Measurements from ENCODE around the gene FILIP1. TPM values are rescaled to one million over a fixed set of nuclear protein-coding genes. Genes with fewer than 3 reads are reported as not detected.

FILIP1 gene
- polyA plus RNA-seq, 3 donors: not detected

DNA sequence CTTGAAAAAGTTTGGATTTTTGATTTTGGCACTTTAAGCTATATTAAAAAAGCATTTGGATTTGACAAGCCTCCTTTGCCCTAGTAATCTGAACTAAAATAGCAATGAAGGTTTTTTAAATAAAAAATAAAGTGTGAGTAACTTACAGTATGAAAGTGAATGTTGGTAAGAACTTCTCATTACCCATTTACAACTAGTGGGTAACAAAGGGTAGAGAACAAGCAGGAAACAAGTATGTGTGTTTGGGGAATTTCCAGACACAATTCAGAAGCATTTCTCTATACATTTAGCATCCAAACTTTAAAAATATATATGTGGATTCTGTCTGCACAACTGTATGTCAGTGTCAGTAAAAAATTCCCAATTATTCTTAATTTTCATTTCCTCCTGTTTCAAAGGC lies 211.9 kb downstream of the FILIP1 start:
- Mint-ChIP-seq H3K27me3 (ENCODE audit: low read depth in 3 of 3) (no peaks in the 10 kb centered on the region), H3K36me3 (peaks cover 2 to 6% of the 10 kb centered on the region in 2 donors), H3K27ac (peak overlapping the region in 1 of 7 donors; percentile 57), H3K4me1 (peaks cover 53% of the 10 kb centered on the region), H3K4me3 (peak overlapping the region; percentile 37 to 51), H3K9me3 (no peaks in the 10 kb centered on the region)
- peak overlapping the region; percentile 19 for H3K4me2 ChIP-seq (replicated peaks; ENCODE audit: extremely low read depth, low read length, poor library complexity, severe bottlenecking)
- H3K36me3 ChIP-seq (replicated peaks in 1 of 2; ENCODE audit: control insufficient read depth in 1 of 2, insufficient read depth in 2 of 2, low read length in 2 of 2): no peaks in the 10 kb centered on the region
- peaks cover 46% of the 10 kb centered on the region for H4K20me1 ChIP-seq (ENCODE audit: insufficient read depth, low read length)
- intact Hi-C loops (cut with micrococcal nuclease): loop anchor here (5.0 to 10.0 kb wide), 3 partner anchors 34 to 323 kb away; partner anchors contain the start of gene SENP6 (in 2 of the 2)
- peaks cover 29 to 58% of the 10 kb centered on the region in 2 donors for H3K4me1 ChIP-seq (ENCODE audit: control insufficient read depth in 1 of 2, insufficient read depth in 2 of 2, low read length in 2 of 2)
- H3K9me3 ChIP-seq (replicated peaks in 1 of 2; ENCODE audit: control insufficient read depth in 1 of 2, insufficient read depth in 1 of 2, low read length in 2 of 2): no peaks in the 10 kb centered on the region
- no peaks in the 10 kb centered on the region for H3K27me3 ChIP-seq (ENCODE audit: control insufficient read depth in 2 of 2, insufficient read depth in 2 of 2, low read length in 2 of 2)
- H3K27ac ChIP-seq (ENCODE audit: low read depth in 1 of 2, low read length in 2 of 2): peak overlapping the region in 1 of 2 donors; percentile 51
- H3K4me3 ChIP-seq (replicated peaks in 1 of 3; ENCODE audit: low read depth in 2 of 3, low read length in 3 of 3): peak overlapping the region in 1 of 3 experiments; percentile 27
- TF ChIP-seq, protein P1, sequence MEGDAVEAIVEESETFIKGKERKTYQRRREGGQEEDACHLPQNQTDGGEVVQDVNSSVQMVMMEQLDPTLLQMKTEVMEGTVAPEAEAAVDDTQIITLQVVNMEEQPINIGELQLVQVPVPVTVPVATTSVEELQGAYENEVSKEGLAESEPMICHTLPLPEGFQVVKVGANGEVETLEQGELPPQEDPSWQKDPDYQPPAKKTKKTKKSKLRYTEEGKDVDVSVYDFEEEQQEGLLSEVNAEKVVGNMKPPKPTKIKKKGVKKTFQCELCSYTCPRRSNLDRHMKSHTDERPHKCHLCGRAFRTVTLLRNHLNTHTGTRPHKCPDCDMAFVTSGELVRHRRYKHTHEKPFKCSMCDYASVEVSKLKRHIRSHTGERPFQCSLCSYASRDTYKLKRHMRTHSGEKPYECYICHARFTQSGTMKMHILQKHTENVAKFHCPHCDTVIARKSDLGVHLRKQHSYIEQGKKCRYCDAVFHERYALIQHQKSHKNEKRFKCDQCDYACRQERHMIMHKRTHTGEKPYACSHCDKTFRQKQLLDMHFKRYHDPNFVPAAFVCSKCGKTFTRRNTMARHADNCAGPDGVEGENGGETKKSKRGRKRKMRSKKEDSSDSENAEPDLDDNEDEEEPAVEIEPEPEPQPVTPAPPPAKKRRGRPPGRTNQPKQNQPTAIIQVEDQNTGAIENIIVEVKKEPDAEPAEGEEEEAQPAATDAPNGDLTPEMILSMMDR (IDR thresholded peaks at IDR 0.05): no peak
- DNase-seq: peak in 1 of 3 donors; percentile 42
- H3K79me2 ChIP-seq (ENCODE audit: insufficient read depth, low read length): peaks cover 93% of the 10 kb centered on the region
- no peak overlapping the region for H3K9ac ChIP-seq (ENCODE audit: insufficient read depth, low read length, poor library complexity, severe bottlenecking)
- H2AFZ ChIP-seq (ENCODE audit: insufficient read depth, low read depth, low read length, poor library complexity, severe bottlenecking): no peak overlapping the region

DNA sequence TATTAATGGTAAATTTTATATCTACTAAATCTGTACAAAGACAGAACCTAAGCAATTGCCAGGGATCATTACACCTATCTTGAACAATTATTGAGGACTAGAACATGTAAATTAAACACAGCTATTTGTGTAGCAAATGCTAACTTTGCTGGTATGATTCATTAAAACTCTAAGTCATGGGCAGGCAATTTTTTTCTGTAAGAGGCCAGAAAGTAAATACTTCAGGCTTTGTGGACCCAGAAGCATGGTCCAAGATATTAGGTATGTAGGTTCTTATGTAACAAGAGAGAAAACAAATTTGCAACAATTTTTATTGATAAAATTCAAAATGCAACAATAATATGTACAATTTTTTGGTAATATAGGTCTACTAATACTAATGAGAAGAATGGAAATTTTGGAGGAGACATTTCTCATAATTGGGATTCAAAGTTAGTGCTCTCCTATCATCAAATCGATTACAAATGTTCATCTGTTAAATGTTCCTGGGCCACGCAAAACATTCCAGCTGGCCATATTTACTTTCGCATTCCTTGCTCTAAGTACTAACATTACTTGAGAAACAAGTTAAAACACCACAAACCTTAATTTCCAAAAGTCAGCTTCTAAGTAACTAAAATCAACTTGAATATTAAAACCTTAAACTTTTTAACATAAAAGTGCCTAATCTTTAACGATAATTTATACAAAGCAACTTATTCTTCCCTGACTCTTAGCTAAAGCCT lies 213.3 kb downstream of the FILIP1 start:
- TF ChIP-seq, protein P1 (IDR thresholded peaks at IDR 0.05): no peak
- no peak overlapping the region for H3K4me3 ChIP-seq (replicated peaks in 1 of 3; ENCODE audit: low read depth in 2 of 3, low read length in 3 of 3)
- H3K4me1 Mint-ChIP-seq: peaks cover 57% of the 10 kb centered on the region

More for the DNA sequence above, 213.3 kb downstream of the FILIP1 start:
- Histone ChIP-seq H4K20me1 (ENCODE audit: insufficient read depth, low read length) (peaks cover 59% of the 10 kb centered on the region), H3K27ac (ENCODE audit: low read depth in 1 of 2, low read length in 2 of 2) (no peak overlapping the region), H3K9ac (ENCODE audit: insufficient read depth, low read length, poor library complexity, severe bottlenecking) (no peak overlapping the region), H3K4me1 (ENCODE audit: control insufficient read depth in 1 of 2, insufficient read depth in 2 of 2, low read length in 2 of 2) (peaks cover 32 to 55% of the 10 kb centered on the region in 2 donors), H3K36me3 (replicated peaks in 1 of 2; ENCODE audit: control insufficient read depth in 1 of 2, insufficient read depth in 2 of 2, low read length in 2 of 2) (peaks cover 0 to 9% of the 10 kb centered on the region in 2 donors), H3K27me3 (ENCODE audit: control insufficient read depth in 2 of 2, insufficient read depth in 2 of 2, low read length in 2 of 2) (no peaks in the 10 kb centered on the region), H3K4me2 (replicated peaks; ENCODE audit: extremely low read depth, low read length, poor library complexity, severe bottlenecking) (no peak overlapping the region), H3K9me3 (replicated peaks in 1 of 2; ENCODE audit: control insufficient read depth in 1 of 2, insufficient read depth in 1 of 2, low read length in 2 of 2) (no peaks in the 10 kb centered on the region), H2AFZ (ENCODE audit: insufficient read depth, low read depth, low read length, poor library complexity, severe bottlenecking) (no peak overlapping the region), H3K79me2 (ENCODE audit: insufficient read depth, low read length) (peaks cover 94% of the 10 kb centered on the region)
- intact Hi-C loops (cut with micrococcal nuclease): loop anchor here (5.0 to 10.0 kb wide), 3 partner anchors 33 to 325 kb away; partner anchors contain the start of gene SENP6 (in 2 of the 2)
- DNase-seq: no peak
- Mint-ChIP-seq H3K4me3 (no peak overlapping the region), H3K27ac (peak overlapping the region in 1 of 7 donors; percentile 40), H3K9me3 (no peaks in the 10 kb centered on the region), H3K27me3 (ENCODE audit: low read depth in 3 of 3) (no peaks in the 10 kb centered on the region), H3K36me3 (peaks cover 4 to 6% of the 10 kb centered on the region in 2 donors)
- 100% methylated on average over 1 of the region's 4 CpGs for WGBS (ENCODE audit: insufficient coverage)
